Suprapubic skin (tissue), 4 donors: ENCODE data around the gene SLC2A9. TPM values are rescaled to one million over a fixed set of nuclear protein-coding genes. Genes with fewer than 3 reads are reported as not detected.

Experiments
- DNase-seq, 2 donors: peaks; one replicate each; pipeline ENCODE4 v3.0.0-alpha.2; 2019; ENCODE audit warnings: low spot score in 2 of 2
- H3K27ac ChIP-seq: fragments of 200-600 bp; sonication (generic); one replicate; pipeline ENCODE4 v1.5.1; 2019
- H3K27me3 ChIP-seq: fragments of 200-600 bp; sonication (generic); one replicate; pipeline ENCODE4 v1.5.1; 2019
- H3K36me3 ChIP-seq: fragments of 200-600 bp; sonication (generic); one replicate; pipeline ENCODE4 v1.5.1; 2019
- H3K4me1 ChIP-seq: fragments of 200-600 bp; sonication (generic); one replicate; pipeline ENCODE4 v1.5.1; 2019
- H3K4me3 ChIP-seq: fragments of 200-600 bp; sonication (generic); one replicate; pipeline ENCODE4 v1.5.1; 2019; ENCODE audit warnings: mild to moderate bottlenecking
- H3K9me3 ChIP-seq: fragments of 200-600 bp; sonication (generic); one replicate; pipeline ENCODE4 v1.5.1; 2019
- CTCF ChIP-seq, 2 donors: fragments of 200-600 bp in 1 of 2; fragments of 450-650 bp in 1 of 2; sonication (generic) in 1 of 2; IDR thresholded peaks; one replicate each; pipeline ENCODE4 v1.5.1; 2016 to 2019; ENCODE audit warnings: antibody characterized with exemption in 2 of 2, mild to moderate bottlenecking in 1 of 2, moderate library complexity in 1 of 2
- EP300 ChIP-seq: sonication (generic); formaldehyde crosslinking; IDR thresholded peaks from one replicate; pipeline ENCODE4 v1.6.1; 2017; ENCODE audit warnings: antibody characterized with exemption
- POLR2A ChIP-seq, 2 donors: fragments of 450-650 bp; IDR thresholded peaks; one replicate each; pipeline ENCODE4 v1.6.1; 2017; ENCODE audit warnings: antibody characterized with exemption in 2 of 2, mild to moderate bottlenecking in 2 of 2, moderate library complexity in 2 of 2
- POLR2AphosphoS5 ChIP-seq, 3 donors: sonication (generic); formaldehyde crosslinking; IDR thresholded peaks; one replicate each; pipeline ENCODE4 v1.6.1; 2017; ENCODE audit warnings: antibody characterized with exemption in 3 of 3
- WGBS: methylation state at CpG from one replicate; pipeline ENCODE4 v1.1.5; 2018; 5-methylcytosine and 5-hydroxymethylcytosine counted together
- total RNA-seq, 4 donors: library from RNA; depleted of rRNA; stranded (reverse); fragments of >200 nt; gene quantifications; one replicate each; pipeline ENCODE4 v1.1.0, GENCODE V29; 2016

SLC2A9 gene
- total RNA-seq, 4 donors from 2014 or later, result 3.5 to 9.2 (median 8.1) TPM

GRCh38 chr4:9932771-9933170, 88.5 kb downstream of the SLC2A9 start:
- Histone ChIP-seq H3K36me3 (no peaks in the 10 kb centered on the region), H3K9me3 (no peaks in the 10 kb centered on the region), H3K4me3 (no peak overlapping the region), H3K27me3 (no peaks in the 10 kb centered on the region), H3K4me1 (no peaks in the 10 kb centered on the region), H3K27ac (no peak overlapping the region)
- no peak for DNase-seq
- 63% methylated on average over 4 of the region's 4 CpGs for WGBS
- no peak for TF ChIP-seq CTCF (IDR thresholded peaks at IDR 0.05)
- TF ChIP-seq POLR2A (IDR thresholded peaks at IDR 0.05), result no peak
- TF ChIP-seq EP300, result no peak
- TF ChIP-seq POLR2AphosphoS5 (IDR thresholded peaks at IDR 0.05), result no peak

- WGBS, result 86% methylated on average over 1 of the region's 1 CpG
Observed at GRCh38 chr4:9931146-9931545, 90.2 kb downstream of the SLC2A9 start.

GRCh38 chr4:9929111-9929510, 92.2 kb downstream of the SLC2A9 start:
- H3K4me3 ChIP-seq, result no peak overlapping the region
- no peak for DNase-seq
- no peaks in the 10 kb centered on the region for H3K9me3 ChIP-seq
- no peak for TF ChIP-seq POLR2AphosphoS5 (IDR thresholded peaks at IDR 0.05)
- H3K4me1 ChIP-seq, result no peaks in the 10 kb centered on the region
- WGBS, result 95% methylated on average over 5 of the region's 5 CpGs
- no peak overlapping the region for H3K27ac ChIP-seq
- no peaks in the 10 kb centered on the region for H3K36me3 ChIP-seq
- no peaks in the 10 kb centered on the region for H3K27me3 ChIP-seq

More at GRCh38 chr4:9931146-9931545, 90.2 kb downstream of the SLC2A9 start:
- H3K27ac ChIP-seq, result no peak overlapping the region
- DNase-seq, result no peak
- no peaks in the 10 kb centered on the region for H3K36me3 ChIP-seq
- H3K27me3 ChIP-seq, result no peaks in the 10 kb centered on the region
- H3K4me3 ChIP-seq, result no peak overlapping the region
- TF ChIP-seq EP300, result no peak
- no peak for TF ChIP-seq POLR2A (IDR thresholded peaks at IDR 0.05)
- no peak for TF ChIP-seq POLR2AphosphoS5 (IDR thresholded peaks at IDR 0.05)
- no peak for TF ChIP-seq CTCF (IDR thresholded peaks at IDR 0.05)
- no peaks in the 10 kb centered on the region for H3K4me1 ChIP-seq
- H3K9me3 ChIP-seq, result no peaks in the 10 kb centered on the region

GRCh38 chr4:9927341-9928007, 93.8 kb downstream of the SLC2A9 start:
- Histone ChIP-seq H3K4me3 (no peak overlapping the region), H3K27ac (no peak overlapping the region), H3K9me3 (no peaks in the 10 kb centered on the region), H3K4me1 (no peaks in the 10 kb centered on the region), H3K27me3 (no peaks in the 10 kb centered on the region), H3K36me3 (no peaks in the 10 kb centered on the region)
- DNase-seq, result no peak
- TF ChIP-seq EP300, result no peak
- no peak for TF ChIP-seq POLR2A (IDR thresholded peaks at IDR 0.05)
- TF ChIP-seq POLR2AphosphoS5 (IDR thresholded peaks at IDR 0.05), result no peak
- no peak for TF ChIP-seq CTCF (IDR thresholded peaks at IDR 0.05)
- 84% methylated on average over 10 of the region's 10 CpGs for WGBS

GRCh38 chr4:9926586-9926985, 94.7 kb downstream of the SLC2A9 start:
- Histone ChIP-seq H3K27me3 (no peaks in the 10 kb centered on the region), H3K36me3 (no peaks in the 10 kb centered on the region), H3K4me1 (no peaks in the 10 kb centered on the region), H3K4me3 (no peak overlapping the region), H3K9me3 (no peaks in the 10 kb centered on the region), H3K27ac (no peak overlapping the region)
- TF ChIP-seq POLR2A (IDR thresholded peaks at IDR 0.05) (no peak), EP300 (no peak), POLR2AphosphoS5 (IDR thresholded peaks at IDR 0.05) (no peak), CTCF (IDR thresholded peaks at IDR 0.05) (no peak)
- WGBS, result 91% methylated on average over 3 of the region's 3 CpGs
- no peak for DNase-seq
